ENCODE results near the gene FAR1. TPM values are rescaled to one million over a fixed set of nuclear protein-coding genes. Genes with fewer than 3 reads are reported as not detected.
A peak's percentile ranks its signal among the peaks of the same experiment; 100 is the strongest.

Gene FAR1
- total and polyA plus RNA-seq, 2 of the 4 experiments (the other 2 are of a cell fraction): 35.3 to 119 TPM

DNA sequence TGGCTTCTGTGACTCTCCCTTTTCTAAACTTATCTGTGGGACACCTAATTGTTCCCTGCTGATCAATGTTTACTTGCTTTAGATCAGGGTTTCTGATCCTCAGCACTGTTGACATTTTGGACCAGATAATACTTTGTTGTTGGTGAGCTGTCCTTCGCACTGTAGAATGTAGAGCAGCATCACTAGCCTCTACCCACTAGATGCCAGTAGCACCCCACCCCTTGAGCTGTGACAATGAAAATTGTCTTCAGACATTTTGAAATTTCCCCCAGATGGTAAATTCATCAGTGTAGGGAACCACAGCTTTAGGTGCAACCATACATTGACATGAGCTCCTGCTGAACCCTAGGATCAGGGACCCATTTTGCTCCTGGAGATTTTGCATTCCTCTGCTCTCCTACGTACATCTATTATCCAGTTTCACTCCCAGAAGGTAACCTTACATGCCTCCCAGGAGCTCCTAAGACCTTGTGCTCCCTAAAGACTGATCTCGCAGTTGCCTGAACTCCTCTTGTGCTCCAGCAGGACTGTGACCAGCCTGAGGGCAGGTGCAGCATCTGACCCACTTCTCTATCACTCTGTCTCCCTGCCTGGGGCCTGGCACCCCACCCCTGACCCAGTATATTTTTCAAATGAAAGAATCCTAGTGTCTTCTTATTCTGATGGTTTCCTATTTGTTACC, 107.8 kb downstream of the FAR1 start:
- H3K23ac ChIP-seq (ENCODE audit: low read depth, low read length): no peak overlapping the region
- TF ChIP-seq FOS (IDR thresholded peaks at IDR 0.05; ENCODE audit: low read depth, low read length) (no peak), CEBPB (IDR thresholded peaks at IDR 0.05; ENCODE audit: low read depth, low read length) (no peak), SMC3 (IDR thresholded peaks at IDR 0.05; ENCODE audit: low read depth, low read length) (no peak), MXI1 (IDR thresholded peaks at IDR 0.05; ENCODE audit: borderline replicate concordance, low read depth, low read length) (no peak), RAD21 (IDR thresholded peaks at IDR 0.05; ENCODE audit: low read length) (no peak), CHD1 (IDR thresholded peaks at IDR 0.05; ENCODE audit: low read depth, low read length) (no peak), POLR2A (IDR thresholded peaks at IDR 0.05; ENCODE audit: low read depth, low read length) (no peak)
- TF ChIP-seq, protein P1, sequence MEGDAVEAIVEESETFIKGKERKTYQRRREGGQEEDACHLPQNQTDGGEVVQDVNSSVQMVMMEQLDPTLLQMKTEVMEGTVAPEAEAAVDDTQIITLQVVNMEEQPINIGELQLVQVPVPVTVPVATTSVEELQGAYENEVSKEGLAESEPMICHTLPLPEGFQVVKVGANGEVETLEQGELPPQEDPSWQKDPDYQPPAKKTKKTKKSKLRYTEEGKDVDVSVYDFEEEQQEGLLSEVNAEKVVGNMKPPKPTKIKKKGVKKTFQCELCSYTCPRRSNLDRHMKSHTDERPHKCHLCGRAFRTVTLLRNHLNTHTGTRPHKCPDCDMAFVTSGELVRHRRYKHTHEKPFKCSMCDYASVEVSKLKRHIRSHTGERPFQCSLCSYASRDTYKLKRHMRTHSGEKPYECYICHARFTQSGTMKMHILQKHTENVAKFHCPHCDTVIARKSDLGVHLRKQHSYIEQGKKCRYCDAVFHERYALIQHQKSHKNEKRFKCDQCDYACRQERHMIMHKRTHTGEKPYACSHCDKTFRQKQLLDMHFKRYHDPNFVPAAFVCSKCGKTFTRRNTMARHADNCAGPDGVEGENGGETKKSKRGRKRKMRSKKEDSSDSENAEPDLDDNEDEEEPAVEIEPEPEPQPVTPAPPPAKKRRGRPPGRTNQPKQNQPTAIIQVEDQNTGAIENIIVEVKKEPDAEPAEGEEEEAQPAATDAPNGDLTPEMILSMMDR (conservative IDR thresholded peaks at IDR 0.05; ENCODE audit: low read depth, low read length): no peak
- TF ChIP-seq, protein P2, sequence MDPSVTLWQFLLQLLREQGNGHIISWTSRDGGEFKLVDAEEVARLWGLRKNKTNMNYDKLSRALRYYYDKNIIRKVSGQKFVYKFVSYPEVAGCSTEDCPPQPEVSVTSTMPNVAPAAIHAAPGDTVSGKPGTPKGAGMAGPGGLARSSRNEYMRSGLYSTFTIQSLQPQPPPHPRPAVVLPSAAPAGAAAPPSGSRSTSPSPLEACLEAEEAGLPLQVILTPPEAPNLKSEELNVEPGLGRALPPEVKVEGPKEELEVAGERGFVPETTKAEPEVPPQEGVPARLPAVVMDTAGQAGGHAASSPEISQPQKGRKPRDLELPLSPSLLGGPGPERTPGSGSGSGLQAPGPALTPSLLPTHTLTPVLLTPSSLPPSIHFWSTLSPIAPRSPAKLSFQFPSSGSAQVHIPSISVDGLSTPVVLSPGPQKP (IDR thresholded peaks at IDR 0.05; ENCODE audit: borderline replicate concordance, low read depth, low read length): no peak
- ChIA-PET CTCF (no interaction called here), POLR2A (ENCODE audit: unreplicated experiment) (no interaction called here)
- in situ Hi-C loops (cut with MboI; ENCODE audit: low sequenced_read_pairs) (loop anchor here (10.0 kb wide), 1 partner anchor 469 kb away; no protein-coding TSS in a partner anchor), intact Hi-C loops (cut with micrococcal nuclease) (no loop called here), dilution Hi-C loops (cut with HindIII; ENCODE audit: low sequenced_read_pairs, unreplicated experiment) (no loop called here)
- no peak overlapping the region for H2BK5ac ChIP-seq (ENCODE audit: low read depth, low read length, poor library complexity, severe bottlenecking)
- no peak overlapping the region for H2BK15ac ChIP-seq (ENCODE audit: low read depth, low read length)
- no peaks in the 10 kb centered on the region for H3K79me1 ChIP-seq (ENCODE audit: low read depth in 1 of 2, low read length in 2 of 2)
- H2AFZ ChIP-seq (replicated peaks; ENCODE audit: low read length, poor library complexity): no peak overlapping the region
- no peak overlapping the region for H3K4me2 ChIP-seq (ENCODE audit: low read depth, low read length)
- no peaks in the 10 kb centered on the region for H3K36me3 ChIP-seq (ENCODE audit: control insufficient read depth, insufficient read depth, low read length)
- BruUV-seq (replicated peaks): no TSS peak
- no peak overlapping the region for H3K14ac ChIP-seq (replicated peaks; ENCODE audit: low read depth, low read length)
- no peak overlapping the region for H3K4me3 ChIP-seq (ENCODE audit: insufficient read depth, low read depth, low read length)
- H3K9me3 ChIP-seq (ENCODE audit: control insufficient read depth, insufficient read depth, low read length): no peaks in the 10 kb centered on the region
- H3K18ac ChIP-seq (ENCODE audit: low read depth, low read length): no peak overlapping the region
- no peak overlapping the region for H3K9ac ChIP-seq (ENCODE audit: low read depth, low read length)
- no peaks in the 10 kb centered on the region for H4K20me1 ChIP-seq (ENCODE audit: insufficient read depth, low read length)
- no peak overlapping the region for H3K27ac ChIP-seq (ENCODE audit: insufficient read depth, low read length)
- no peak overlapping the region for H3K56ac ChIP-seq (ENCODE audit: extremely low read depth, insufficient read depth, low read length)
- no peak overlapping the region for H4K91ac ChIP-seq (ENCODE audit: insufficient read depth, low read depth, low read length)
- H2BK20ac ChIP-seq (ENCODE audit: low read depth, low read length): no peak overlapping the region
- H2AK9ac ChIP-seq (replicated peaks; ENCODE audit: low read depth, low read length, poor library complexity): peak overlapping the region; percentile 42
- peaks cover 5% of the 10 kb centered on the region for H3K27me3 ChIP-seq (ENCODE audit: control insufficient read depth, insufficient read depth, low read length)
- H3K9me1 ChIP-seq (ENCODE audit: insufficient read depth, low read length): no peaks in the 10 kb centered on the region
- no peak overlapping the region for H4K5ac ChIP-seq (ENCODE audit: low read depth, low read length)
- no peak overlapping the region for H4K8ac ChIP-seq (ENCODE audit: low read depth in 2 of 2, low read length in 2 of 2)
- no peak overlapping the region for H3K4ac ChIP-seq (ENCODE audit: low read depth, low read length)
- no peak overlapping the region for H2BK120ac ChIP-seq (ENCODE audit: low read depth, low read length)
- ATAC-seq (ENCODE audit: low read depth): no peak
- H3K4me1 ChIP-seq (ENCODE audit: control insufficient read depth, insufficient read depth, low read length): no peaks in the 10 kb centered on the region
- no peak overlapping the region for H2AK5ac ChIP-seq (ENCODE audit: low read depth, low read length)
- no CpG with 5 or more reads among the region's 3 CpGs for WGBS, 2 experiments (ENCODE audit: extremely low coverage in 2 of 2, insufficient read length in 1 of 2)
- no peak for DNase-seq
